Measurements from ENCODE around the gene C7orf33. TPM values are rescaled to one million over a fixed set of nuclear protein-coding genes. Genes with fewer than 3 reads are reported as not detected.

Gene C7orf33
- total and polyA plus RNA-seq, 12 donors: not detected

DNA sequence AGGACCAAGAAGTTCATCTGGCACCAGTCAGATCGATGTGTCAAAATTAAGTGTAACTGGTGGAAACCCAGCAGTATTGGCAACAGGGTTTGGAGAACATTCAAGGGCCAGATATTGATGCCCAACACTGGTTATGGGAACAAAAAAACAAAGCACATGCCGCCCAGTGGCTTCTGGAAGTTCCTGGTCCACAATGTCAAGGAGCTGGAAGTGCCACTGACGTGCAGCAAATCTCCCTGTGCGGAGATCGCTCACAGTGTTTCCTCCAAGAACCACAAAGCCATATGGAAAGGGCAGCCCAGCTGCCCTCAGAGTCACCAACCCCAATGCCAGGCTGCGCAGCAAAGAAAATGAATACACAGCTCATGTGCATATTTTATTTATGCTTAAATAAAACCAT lies 10.1 kb upstream of the C7orf33 start:
- Histone ChIP-seq H3K36me3 (replicated peaks in 1 of 2) (no peaks in the 10 kb centered on the region), H3K4me1 (replicated peaks in 1 of 2) (no peaks in the 10 kb centered on the region), H3K27ac (no peak overlapping the region), H3K4me3 (no peak overlapping the region), H3K9me3 (replicated peaks in 1 of 3) (no peaks in the 10 kb centered on the region), H3K27me3 (no peaks in the 10 kb centered on the region)
- WGBS, 4 donors: 81 to 92% (median 87%) methylated on average over 5 to 6 of the region's 6 CpGs
- intact Hi-C loops (cut with DNase I): no loop called here
- TF ChIP-seq, protein P1, sequence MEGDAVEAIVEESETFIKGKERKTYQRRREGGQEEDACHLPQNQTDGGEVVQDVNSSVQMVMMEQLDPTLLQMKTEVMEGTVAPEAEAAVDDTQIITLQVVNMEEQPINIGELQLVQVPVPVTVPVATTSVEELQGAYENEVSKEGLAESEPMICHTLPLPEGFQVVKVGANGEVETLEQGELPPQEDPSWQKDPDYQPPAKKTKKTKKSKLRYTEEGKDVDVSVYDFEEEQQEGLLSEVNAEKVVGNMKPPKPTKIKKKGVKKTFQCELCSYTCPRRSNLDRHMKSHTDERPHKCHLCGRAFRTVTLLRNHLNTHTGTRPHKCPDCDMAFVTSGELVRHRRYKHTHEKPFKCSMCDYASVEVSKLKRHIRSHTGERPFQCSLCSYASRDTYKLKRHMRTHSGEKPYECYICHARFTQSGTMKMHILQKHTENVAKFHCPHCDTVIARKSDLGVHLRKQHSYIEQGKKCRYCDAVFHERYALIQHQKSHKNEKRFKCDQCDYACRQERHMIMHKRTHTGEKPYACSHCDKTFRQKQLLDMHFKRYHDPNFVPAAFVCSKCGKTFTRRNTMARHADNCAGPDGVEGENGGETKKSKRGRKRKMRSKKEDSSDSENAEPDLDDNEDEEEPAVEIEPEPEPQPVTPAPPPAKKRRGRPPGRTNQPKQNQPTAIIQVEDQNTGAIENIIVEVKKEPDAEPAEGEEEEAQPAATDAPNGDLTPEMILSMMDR (IDR thresholded peaks at IDR 0.05): no peak
- TF ChIP-seq POLR2A (IDR thresholded peaks at IDR 0.05): no peak
- DNase-seq: no peak

DNA sequence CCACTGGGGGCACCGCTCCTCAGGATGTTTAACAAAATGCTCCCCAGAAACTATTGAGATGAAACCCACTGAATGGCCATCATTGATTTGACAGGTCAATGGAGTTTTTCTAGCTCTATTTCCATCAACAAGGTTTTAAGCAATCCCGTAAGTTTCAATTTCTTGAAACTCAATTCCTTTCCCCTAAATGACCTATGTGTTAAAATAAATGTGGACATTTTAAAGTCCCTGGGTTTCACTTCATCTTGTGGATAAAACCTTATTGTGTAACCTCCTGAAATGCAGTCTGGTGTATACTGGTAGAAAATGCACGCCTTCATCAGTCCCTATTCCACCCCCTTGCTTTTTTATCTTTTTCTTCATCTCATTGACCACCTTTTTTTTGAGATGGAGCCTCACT lies 8.9 kb upstream of the C7orf33 start:
- no peak for DNase-seq
- Histone ChIP-seq H3K9me3 (replicated peaks in 1 of 3) (no peaks in the 10 kb centered on the region), H3K36me3 (replicated peaks in 1 of 2) (no peaks in the 10 kb centered on the region), H3K4me3 (no peak overlapping the region), H3K4me1 (replicated peaks in 1 of 2) (no peaks in the 10 kb centered on the region), H3K27me3 (no peaks in the 10 kb centered on the region), H3K27ac (no peak overlapping the region)
- WGBS, 4 donors: 85 to 91% (median 89%) methylated on average over 3 of the region's 3 CpGs
- TF ChIP-seq POLR2A (IDR thresholded peaks at IDR 0.05): no peak
- TF ChIP-seq, protein P1 (IDR thresholded peaks at IDR 0.05): no peak
- intact Hi-C loops (cut with DNase I): no loop called here

DNA sequence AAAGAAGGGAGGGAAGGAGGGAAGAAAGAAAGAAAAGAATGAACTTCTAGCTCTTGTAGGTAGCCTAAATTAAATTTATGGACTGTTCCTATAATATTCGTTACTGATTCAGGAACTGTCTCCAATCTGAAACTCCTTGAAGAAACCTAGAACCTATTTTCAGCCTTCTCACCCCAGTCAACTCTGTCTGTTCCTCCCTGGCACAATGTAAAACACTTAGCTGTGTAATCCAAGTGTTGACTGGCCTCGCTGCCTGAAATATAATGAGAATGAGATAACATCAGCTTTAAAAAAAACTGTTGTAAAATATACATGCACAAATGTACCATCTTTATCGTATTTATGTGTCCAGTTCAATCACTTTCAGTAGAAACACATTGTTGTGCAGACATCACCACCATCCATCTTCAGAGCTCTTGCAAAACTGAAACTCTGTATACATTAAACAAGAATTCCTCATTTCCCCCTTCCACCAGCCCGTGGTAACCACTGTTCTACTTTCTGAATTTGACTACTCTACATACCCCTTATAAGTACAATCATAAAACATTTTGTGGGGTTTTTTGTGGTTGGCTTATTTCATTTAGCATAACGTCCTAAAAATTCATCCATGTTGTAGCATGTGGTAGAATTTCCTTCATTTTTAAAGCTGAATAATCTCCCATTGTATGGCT lies 6.3 kb upstream of the C7orf33 start:
- H3K27me3 ChIP-seq: no peaks in the 10 kb centered on the region
- no peaks in the 10 kb centered on the region for H3K9me3 ChIP-seq (replicated peaks in 1 of 3)
- H3K36me3 ChIP-seq (replicated peaks in 1 of 2): no peaks in the 10 kb centered on the region
- TF ChIP-seq POLR2A (IDR thresholded peaks at IDR 0.05): no peak
- TF ChIP-seq, protein P1 (IDR thresholded peaks at IDR 0.05): no peak
- H3K4me3 ChIP-seq: no peak overlapping the region
- 65 to 79% (median 75%) methylated on average over 5 of the region's 5 CpGs for WGBS, 4 donors
- intact Hi-C loops (cut with DNase I): no loop called here
- no peak for DNase-seq
- H3K4me1 ChIP-seq (replicated peaks in 1 of 2): no peaks in the 10 kb centered on the region
- no peak overlapping the region for H3K27ac ChIP-seq

DNA sequence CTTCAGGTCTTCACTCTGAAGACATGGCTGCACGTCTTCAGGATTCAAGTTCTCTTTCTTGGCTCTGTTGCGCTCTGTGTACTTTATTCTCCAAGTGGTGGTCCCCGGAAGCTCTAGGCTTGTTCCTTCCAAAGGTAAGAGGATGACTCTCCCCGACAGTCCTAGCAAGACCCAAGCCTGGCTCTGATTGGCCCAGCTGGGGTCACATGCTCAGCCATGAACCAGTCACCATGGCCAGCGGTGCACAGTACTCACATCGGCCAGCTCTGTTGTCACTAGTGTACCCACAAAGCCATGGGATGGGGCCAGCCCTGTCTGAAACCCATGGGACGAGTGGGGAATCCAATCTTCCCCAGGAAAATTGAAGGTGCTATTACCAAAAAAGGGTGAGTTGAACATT lies 5.2 kb upstream of the C7orf33 start:
- intact Hi-C loops (cut with DNase I): no loop called here
- no peaks in the 10 kb centered on the region for H3K4me1 ChIP-seq (replicated peaks in 1 of 2)

More for the DNA sequence above, 5.2 kb upstream of the C7orf33 start:
- no peaks in the 10 kb centered on the region for H3K9me3 ChIP-seq (replicated peaks in 1 of 3)
- no peak overlapping the region for H3K4me3 ChIP-seq
- 91 to 100% (median 95%) methylated on average over 5 to 7 of the region's 7 CpGs for WGBS, 4 donors
- no peak overlapping the region for H3K27ac ChIP-seq
- no peaks in the 10 kb centered on the region for H3K36me3 ChIP-seq (replicated peaks in 1 of 2)
- H3K27me3 ChIP-seq: no peaks in the 10 kb centered on the region
- TF ChIP-seq, protein P1 (IDR thresholded peaks at IDR 0.05): no peak
- TF ChIP-seq POLR2A (IDR thresholded peaks at IDR 0.05): no peak
- no peak for DNase-seq
